Kidney capillary endothelial cell (primary cell): ENCODE measurements around the gene DFFB.

ENCODE experiments used
- DNase-seq: peaks from one replicate; pipeline ENCODE4 v3.0.0-alpha.2; 2018; ENCODE audit warnings: low spot score

DFFB gene

GRCh38 chr1:3926956-3927355 is 69.7 kb downstream of the DFFB start:
- no peak for DNase-seq

- no peak for DNase-seq
These were observed 71.3 kb downstream of the DFFB start for GRCh38 chr1:3928586-3928985.

GRCh38 chr1:3929126-3929525 is 71.8 kb downstream of the DFFB start:
- DNase-seq = no peak

GRCh38 chr1:3930301-3931006 is 73.2 kb downstream of the DFFB start:
- DNase-seq = no peak

- DNase-seq = no peak
These were observed 74.0 kb downstream of the DFFB start for GRCh38 chr1:3931007-3931912.

GRCh38 chr1:3932156-3932919 is 75.1 kb downstream of the DFFB start:
- no peak for DNase-seq
